Heart right ventricle (tissue), 16 donors: ENCODE data around the gene PTPRM. TPM values are rescaled to one million over a fixed set of nuclear protein-coding genes. Genes with fewer than 3 reads are reported as not detected.

ENCODE experiments used
- ATAC-seq, 8 donors: fragments of 200-7000 bp; cut with Tn5 transposase; one replicate each; pipeline ENCODE4 v1.9.1; 2020; ENCODE audit warnings: mild to moderate bottlenecking in 8 of 8, moderate library complexity in 8 of 8, moderate number of reproducible peaks in 1 of 8
- DNase-seq, 2 donors: peaks; one replicate each; pipeline ENCODE4 v3.0.0-alpha.2; 2020
- H3K27ac ChIP-seq, 10 donors: fragments of 200-600 bp; sonication (generic) in 2 of 10; one replicate each; pipeline versions ENCODE4 v1.5.0 to v1.8.0; 2020 to 2022; ENCODE audit warnings: mild to moderate bottlenecking in 3 of 10
- H3K27me3 ChIP-seq, 7 donors: fragments of 200-600 bp; one replicate each; pipeline ENCODE4 v1.8.0; 2021 to 2022; ENCODE audit warnings: mild to moderate bottlenecking in 2 of 7
- H3K36me3 ChIP-seq, 9 donors: fragments of 200-600 bp; sonication (generic) in 1 of 9; one replicate each; pipeline versions ENCODE4 v1.5.0 to v1.8.0; 2020 to 2022; ENCODE audit warnings: mild to moderate bottlenecking in 2 of 9
- H3K4me1 ChIP-seq, 9 donors: fragments of 200-600 bp; sonication (generic) in 1 of 9; one replicate each; pipeline versions ENCODE4 v1.5.0 to v1.8.0; 2020 to 2022; ENCODE audit warnings: mild to moderate bottlenecking in 4 of 9
- H3K4me3 ChIP-seq, 10 donors: fragments of 200-600 bp; sonication (generic) in 2 of 10; one replicate each; pipeline versions ENCODE4 v1.5.0 to v1.8.0; 2020 to 2022; ENCODE audit warnings: mild to moderate bottlenecking in 7 of 10, moderate library complexity in 2 of 10
- H3K9me3 ChIP-seq, 11 donors: fragments of 200-600 bp in 10 of 11; sonication (generic) in 2 of 11; one replicate each; pipeline versions ENCODE4 v1.5.0 to v1.8.0; 2013 to 2022; ENCODE audit warnings: mild to moderate bottlenecking in 2 of 11, control low read depth in 1 of 11, moderate library complexity in 1 of 11
- CTCF ChIP-seq, 9 donors: fragments of 200-600 bp; sonication (generic) in 2 of 9; IDR thresholded peaks; one replicate each; pipeline versions ENCODE4 v1.5.0 to v1.8.0; 2021 to 2022; ENCODE audit warnings: antibody characterized with exemption in 9 of 9, mild to moderate bottlenecking in 5 of 9, moderate library complexity in 1 of 9
- WGBS, 2 donors: extraction: QIAGEN DNeasy Blood & Tissue Kit; methylation state at CpG; one replicate each; pipeline ENCODE4 v1.1.7; 2013; ENCODE audit warnings: inconsistent platforms in 1 of 2; 5-methylcytosine and 5-hydroxymethylcytosine counted together
- intact Hi-C, 10 donors: fragments of 100-400 bp; cut with DNase I; formaldehyde crosslinking; loops; one replicate each; pipeline versions ENCODE4 v1.11.1 to v1.14.2; 2022
- polyA plus RNA-seq, 2 donors: library from polyadenylated mRNA; stranded (reverse); fragments of 200-250 nt; gene quantifications; one replicate each; pipeline ENCODE4 v1.2.3, GENCODE V29; 2013
- total RNA-seq, 10 donors: library from RNA; stranded (reverse); fragmentation: NEBNext Ultra II Directional in 3 of 10; extraction: Animal tissue kit (Norgen Biotek cat#: 25700) in 3 of 10; gene quantifications; one replicate each; pipeline versions ENCODE4 v1.2.1 to v1.2.4, GENCODE V29; 2021 to 2023
- donor health status: Arrhythmogenic right ventricular cardiomyopathy.
- donor health status: ischemic (EF 13 %, LVEDD 7.1; RV severe dilation, severe dysfunction).
- donor health status: healthy with polysubstance abuse.
- donor health status: DM: no; HTN: yes; CAD: no.
- donor health status: DM: no; HTN: no; CAD: no.
- donor health status: ischemic (EF 25% LVEDD 6.9; RV normal size, moderate dysfunction).
- donor health status: ischemic (EF 25% LVEDD 5.7; RV mildly dilated, moderate dysfunction).
- donor health status: healthy.
- donor health status: DM: yes; HTN: yes; CAD: no.
- donor health status: Ischemic cardiomyopathy.
- donor health status: ischemic (EF 35%, LVEDD 5.7; RV mildly dilated, moderate dysfunction).
- donor health status: nonischemic (EF 11% LVEDD 7.7; RV severe dilation, severe dysfunction).
- donor health status: DM: yes; HTN: yes; CAD: no.
- donor health status: PGD.
- donor health status: ischemic (EF 29% LVEDD 5.4; RV normal size, mild dysfunction).
- donor health status: nonischemic (EF 23%, LVEDD 6.1; RV moderate dilation, normal function).

Gene PTPRM
- total and polyA plus RNA-seq, 12 donors, result 81.7 to 170 (median 132) TPM

GRCh38 chr18:8279781-8280330 is 712.7 kb downstream of the PTPRM start:
- 96 to 97% methylated on average over 7 of the region's 7 CpGs for whole genome bisulfite sequencing, 2 donors
- Histone ChIP-seq H3K27ac (no peak overlapping the region), H3K4me1 (peaks cover 0 to 11% (median 4%) of the 10 kb centered on the region in 9 donors), H3K36me3 (peaks cover 0 to 10% (median 0%) of the 10 kb centered on the region in 9 donors), H3K27me3 (no peaks in the 10 kb centered on the region), H3K9me3 (no peaks in the 10 kb centered on the region), H3K4me3 (no peak overlapping the region)
- intact Hi-C loops, result no loop called here
- DNase-seq (no peak), ATAC-seq (no peak)
- TF ChIP-seq CTCF (IDR thresholded peaks at IDR 0.05), result no peak

GRCh38 chr18:8283891-8284585 is 716.9 kb downstream of the PTPRM start:
- Histone ChIP-seq H3K27me3 (no peaks in the 10 kb centered on the region), H3K36me3 (peaks cover 0 to 8% (median 0%) of the 10 kb centered on the region in 9 donors), H3K4me3 (no peak overlapping the region), H3K27ac (no peak overlapping the region), H3K9me3 (no peaks in the 10 kb centered on the region), H3K4me1 (peaks cover 0 to 28% (median 10%) of the 10 kb centered on the region in 9 donors)
- no peak for DNase-seq
- no peak for ATAC-seq
- 13 to 21% methylated on average over 3 of the region's 3 CpGs for WGBS, 2 donors
- intact Hi-C loops, result no loop called here
- no peak for TF ChIP-seq CTCF (IDR thresholded peaks at IDR 0.05)

- no peak for ATAC-seq
- no peak overlapping the region for H3K27ac ChIP-seq
- H3K4me3 ChIP-seq, result no peak overlapping the region
- 81 to 94% methylated on average over 2 of the region's 2 CpGs for WGBS, 2 donors
- DNase-seq, result no peak
- H3K4me1 ChIP-seq, result peaks cover 0 to 43% (median 10%) of the 10 kb centered on the region in 9 donors
- no peak for TF ChIP-seq CTCF (IDR thresholded peaks at IDR 0.05)
- H3K27me3 ChIP-seq, result no peaks in the 10 kb centered on the region
- intact Hi-C loops, result no loop called here
- H3K9me3 ChIP-seq, result no peaks in the 10 kb centered on the region
- H3K36me3 ChIP-seq, result peaks cover 0 to 8% (median 0%) of the 10 kb centered on the region in 9 donors
These were observed 719.2 kb downstream of the PTPRM start for GRCh38 chr18:8286303-8286702.

- Histone ChIP-seq H3K4me1 (peaks cover 0 to 44% (median 10%) of the 10 kb centered on the region in 9 donors), H3K27me3 (no peaks in the 10 kb centered on the region), H3K4me3 (no peak overlapping the region), H3K9me3 (no peaks in the 10 kb centered on the region), H3K36me3 (peaks cover 0 to 8% (median 0%) of the 10 kb centered on the region in 9 donors), H3K27ac (no peak overlapping the region)
- DNase-seq (no peak), ATAC-seq (no peak)
- TF ChIP-seq CTCF (IDR thresholded peaks at IDR 0.05), result no peak
- 97 to 98% methylated on average over 2 of the region's 2 CpGs for WGBS, 2 donors
- intact Hi-C loops, result no loop called here
These were observed 720.2 kb downstream of the PTPRM start for GRCh38 chr18:8287196-8287885.
